ENCODE measurements around the gene SLC13A3.

Gene SLC13A3

DNA sequence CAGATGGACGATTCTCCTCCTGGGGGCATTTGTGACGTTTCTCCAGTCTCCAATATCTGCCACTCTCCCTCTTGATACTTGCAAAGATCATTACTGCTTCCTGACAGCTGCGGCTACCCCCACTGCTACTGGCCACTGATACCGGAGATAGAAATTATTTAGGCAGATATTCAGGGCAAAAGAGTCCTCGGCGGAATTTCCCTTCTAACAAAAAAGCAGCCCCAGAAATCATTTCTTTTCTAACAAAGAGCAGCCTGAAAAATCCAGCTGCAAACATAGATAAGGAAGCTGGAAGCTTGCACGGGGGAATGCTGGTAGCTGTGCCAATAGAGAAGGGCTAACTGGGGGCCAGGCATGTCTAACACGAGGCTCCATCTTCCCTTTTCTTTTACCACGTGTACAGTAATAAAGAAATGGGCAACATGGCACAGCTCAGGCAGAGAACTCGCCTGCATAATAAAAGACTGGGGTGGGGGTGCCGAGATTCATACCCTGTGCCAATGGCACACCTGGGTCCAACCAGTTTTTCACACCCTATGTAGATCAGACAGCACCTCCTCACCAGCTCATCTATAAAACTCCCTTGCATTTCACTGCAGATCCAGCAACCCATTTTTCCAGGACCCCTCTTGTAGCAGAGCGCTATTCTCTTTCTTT is 31.9 kb upstream of the SLC13A3 start:
- Histone ChIP-seq H3K27ac (no peak overlapping the region), H3K27me3 (replicated peaks) (no peaks in the 10 kb centered on the region), H3K4me3 (ENCODE audit: low read depth, low read length) (peak overlapping the region; percentile 65), H3K36me3 (replicated peaks) (no peaks in the 10 kb centered on the region)
- TF ChIP-seq, protein P1, sequence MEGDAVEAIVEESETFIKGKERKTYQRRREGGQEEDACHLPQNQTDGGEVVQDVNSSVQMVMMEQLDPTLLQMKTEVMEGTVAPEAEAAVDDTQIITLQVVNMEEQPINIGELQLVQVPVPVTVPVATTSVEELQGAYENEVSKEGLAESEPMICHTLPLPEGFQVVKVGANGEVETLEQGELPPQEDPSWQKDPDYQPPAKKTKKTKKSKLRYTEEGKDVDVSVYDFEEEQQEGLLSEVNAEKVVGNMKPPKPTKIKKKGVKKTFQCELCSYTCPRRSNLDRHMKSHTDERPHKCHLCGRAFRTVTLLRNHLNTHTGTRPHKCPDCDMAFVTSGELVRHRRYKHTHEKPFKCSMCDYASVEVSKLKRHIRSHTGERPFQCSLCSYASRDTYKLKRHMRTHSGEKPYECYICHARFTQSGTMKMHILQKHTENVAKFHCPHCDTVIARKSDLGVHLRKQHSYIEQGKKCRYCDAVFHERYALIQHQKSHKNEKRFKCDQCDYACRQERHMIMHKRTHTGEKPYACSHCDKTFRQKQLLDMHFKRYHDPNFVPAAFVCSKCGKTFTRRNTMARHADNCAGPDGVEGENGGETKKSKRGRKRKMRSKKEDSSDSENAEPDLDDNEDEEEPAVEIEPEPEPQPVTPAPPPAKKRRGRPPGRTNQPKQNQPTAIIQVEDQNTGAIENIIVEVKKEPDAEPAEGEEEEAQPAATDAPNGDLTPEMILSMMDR (IDR thresholded peaks at IDR 0.05; ENCODE audit: low read depth, low read length, missing control alignments): no peak
- in situ Hi-C loops (cut with HindIII; ENCODE audit: low pct_ligation_motif_present, low sequenced_read_pairs): no loop called here
- DNase-seq: no peak

DNA sequence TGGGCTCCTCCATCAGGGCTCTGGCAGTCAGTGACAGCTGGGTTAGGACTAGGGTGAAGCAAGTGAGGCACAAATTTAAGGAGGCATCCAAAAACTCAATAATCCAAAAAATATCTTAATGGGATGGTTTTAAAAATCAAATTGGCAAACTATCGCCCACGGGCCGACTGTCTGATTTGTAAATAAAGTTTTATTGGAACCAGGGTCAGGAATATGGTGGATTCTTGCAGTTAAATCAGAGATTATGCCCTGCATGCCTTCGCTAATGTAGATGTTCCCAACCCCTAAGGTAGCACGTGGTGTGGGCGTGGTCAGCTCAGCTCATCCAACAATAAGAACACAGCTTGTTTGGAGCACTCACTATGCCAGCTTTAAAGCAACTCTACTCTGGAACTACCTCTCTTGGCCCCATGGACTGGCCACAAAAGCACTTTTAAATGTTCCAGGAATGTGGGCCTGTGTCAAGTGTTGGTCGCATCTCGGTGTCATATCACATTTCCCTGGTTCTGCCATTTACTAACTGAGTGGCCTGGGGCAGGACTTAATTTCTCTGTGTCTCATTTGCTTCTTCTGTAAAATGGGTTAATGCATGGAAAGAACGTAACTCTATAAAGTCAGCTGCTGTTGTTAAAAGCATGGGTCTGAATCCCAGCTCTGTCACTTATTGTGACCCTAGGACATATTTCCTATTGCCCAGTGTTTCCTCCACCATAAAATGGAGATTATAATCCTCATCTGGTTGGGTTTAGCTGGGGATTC is 31.0 kb upstream of the SLC13A3 start:
- no peak for DNase-seq
- TF ChIP-seq, protein P1 (IDR thresholded peaks at IDR 0.05; ENCODE audit: low read depth, low read length, missing control alignments): no peak
- Histone ChIP-seq H3K4me3 (ENCODE audit: low read depth, low read length) (no peak overlapping the region), H3K36me3 (replicated peaks) (no peaks in the 10 kb centered on the region), H3K27me3 (replicated peaks) (no peaks in the 10 kb centered on the region), H3K27ac (no peak overlapping the region)
- in situ Hi-C loops (cut with HindIII; ENCODE audit: low pct_ligation_motif_present, low sequenced_read_pairs): no loop called here

DNA sequence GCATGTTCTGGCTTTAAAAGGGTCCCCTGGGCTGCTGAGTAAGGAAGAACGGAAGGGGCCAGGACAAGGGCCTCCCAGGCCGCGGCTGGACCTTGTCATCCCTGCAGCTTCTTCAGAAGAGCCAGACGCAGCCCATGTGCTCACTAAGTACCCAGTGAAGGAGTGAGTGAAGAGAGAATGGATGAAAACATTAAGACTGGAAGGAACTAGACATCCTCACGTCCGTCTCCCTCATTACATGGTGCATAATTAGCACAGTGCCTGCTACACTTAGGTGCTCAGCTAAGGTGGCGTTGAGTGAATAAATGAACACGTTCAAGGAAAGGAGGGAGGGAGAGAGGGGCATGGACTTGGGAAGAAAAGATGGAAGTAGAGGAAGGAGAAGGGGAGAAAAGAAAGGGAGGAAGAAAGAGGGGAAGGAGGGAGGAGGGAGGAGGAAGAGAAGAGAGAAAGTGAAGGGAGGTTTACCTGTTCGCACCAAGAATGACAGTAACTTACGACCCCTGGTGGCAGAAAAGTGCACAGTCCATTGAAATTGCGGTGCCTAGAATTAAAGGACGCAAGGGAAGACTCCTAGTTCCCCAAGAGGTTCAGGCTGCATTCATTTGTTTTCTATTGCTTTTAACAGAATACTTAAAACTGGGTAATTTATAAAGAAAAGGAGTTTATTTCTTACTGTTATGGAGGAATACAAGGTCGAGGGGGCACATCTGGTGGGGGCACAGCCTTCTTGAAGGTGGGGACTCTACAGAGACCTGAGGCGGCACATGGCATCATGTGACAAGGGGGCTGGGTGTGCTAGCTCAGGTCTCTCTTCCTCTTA is 30.0 kb upstream of the SLC13A3 start:
- in situ Hi-C loops (cut with HindIII; ENCODE audit: low pct_ligation_motif_present, low sequenced_read_pairs): no loop called here
- H3K27me3 ChIP-seq (replicated peaks): no peaks in the 10 kb centered on the region
- TF ChIP-seq, protein P1 (IDR thresholded peaks at IDR 0.05; ENCODE audit: low read depth, low read length, missing control alignments): peak; percentile 86
- no peak overlapping the region for H3K4me3 ChIP-seq (ENCODE audit: low read depth, low read length)
- DNase-seq: peak; percentile 53
- no peaks in the 10 kb centered on the region for H3K36me3 ChIP-seq (replicated peaks)
- H3K27ac ChIP-seq: no peak overlapping the region

DNA sequence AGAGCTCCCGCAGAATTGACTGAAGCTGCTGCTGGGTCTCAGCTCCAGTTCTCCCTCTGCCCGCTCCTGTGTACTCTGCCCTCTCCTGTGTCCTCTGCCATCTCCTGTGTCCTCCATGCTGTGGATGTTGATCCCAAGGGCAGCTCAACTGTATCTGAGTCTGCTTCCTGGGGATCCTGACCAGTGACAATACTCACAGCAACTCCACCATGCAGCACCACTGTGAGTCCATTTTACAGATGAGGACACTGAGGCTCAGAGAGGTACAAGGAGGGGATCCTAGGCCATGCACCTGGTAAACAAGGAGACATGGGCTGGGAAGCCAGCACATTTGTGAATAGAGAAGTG is 29.4 kb upstream of the SLC13A3 start:
- no peak for DNase-seq
- Histone ChIP-seq H3K27ac (no peak overlapping the region), H3K36me3 (replicated peaks) (no peaks in the 10 kb centered on the region), H3K4me3 (ENCODE audit: low read depth, low read length) (no peak overlapping the region), H3K27me3 (replicated peaks) (no peaks in the 10 kb centered on the region)
- in situ Hi-C loops (cut with HindIII; ENCODE audit: low pct_ligation_motif_present, low sequenced_read_pairs): no loop called here
- TF ChIP-seq, protein P1 (IDR thresholded peaks at IDR 0.05; ENCODE audit: low read depth, low read length, missing control alignments): no peak

DNA sequence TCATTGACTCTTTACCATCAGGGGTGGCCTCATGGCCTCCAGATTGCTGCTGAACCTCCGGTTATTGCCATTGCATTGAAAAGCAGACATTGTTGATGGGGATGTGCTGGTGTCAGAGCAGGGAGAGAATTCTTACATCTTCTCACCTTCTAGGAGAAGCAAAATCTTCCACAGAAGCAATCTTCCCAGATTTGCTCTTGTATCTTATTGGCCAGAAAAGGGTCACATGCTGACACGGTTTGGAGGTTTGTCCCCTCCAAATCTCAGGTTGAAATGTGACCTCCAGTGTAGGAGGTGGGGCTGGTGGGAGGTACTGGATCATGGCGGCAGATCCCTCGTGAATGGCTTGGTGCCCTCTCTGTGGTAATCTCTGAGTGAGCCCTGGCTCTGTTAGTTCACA is 27.3 kb upstream of the SLC13A3 start:
- H3K27me3 ChIP-seq (replicated peaks): no peaks in the 10 kb centered on the region
- DNase-seq: no peak
- in situ Hi-C loops (cut with HindIII; ENCODE audit: low pct_ligation_motif_present, low sequenced_read_pairs): no loop called here
- no peak overlapping the region for H3K27ac ChIP-seq
- no peak overlapping the region for H3K4me3 ChIP-seq (ENCODE audit: low read depth, low read length)
- TF ChIP-seq, protein P1 (IDR thresholded peaks at IDR 0.05; ENCODE audit: low read depth, low read length, missing control alignments): no peak
- no peaks in the 10 kb centered on the region for H3K36me3 ChIP-seq (replicated peaks)
